ENCODE measurements around the gene GRIK4.

DNA sequence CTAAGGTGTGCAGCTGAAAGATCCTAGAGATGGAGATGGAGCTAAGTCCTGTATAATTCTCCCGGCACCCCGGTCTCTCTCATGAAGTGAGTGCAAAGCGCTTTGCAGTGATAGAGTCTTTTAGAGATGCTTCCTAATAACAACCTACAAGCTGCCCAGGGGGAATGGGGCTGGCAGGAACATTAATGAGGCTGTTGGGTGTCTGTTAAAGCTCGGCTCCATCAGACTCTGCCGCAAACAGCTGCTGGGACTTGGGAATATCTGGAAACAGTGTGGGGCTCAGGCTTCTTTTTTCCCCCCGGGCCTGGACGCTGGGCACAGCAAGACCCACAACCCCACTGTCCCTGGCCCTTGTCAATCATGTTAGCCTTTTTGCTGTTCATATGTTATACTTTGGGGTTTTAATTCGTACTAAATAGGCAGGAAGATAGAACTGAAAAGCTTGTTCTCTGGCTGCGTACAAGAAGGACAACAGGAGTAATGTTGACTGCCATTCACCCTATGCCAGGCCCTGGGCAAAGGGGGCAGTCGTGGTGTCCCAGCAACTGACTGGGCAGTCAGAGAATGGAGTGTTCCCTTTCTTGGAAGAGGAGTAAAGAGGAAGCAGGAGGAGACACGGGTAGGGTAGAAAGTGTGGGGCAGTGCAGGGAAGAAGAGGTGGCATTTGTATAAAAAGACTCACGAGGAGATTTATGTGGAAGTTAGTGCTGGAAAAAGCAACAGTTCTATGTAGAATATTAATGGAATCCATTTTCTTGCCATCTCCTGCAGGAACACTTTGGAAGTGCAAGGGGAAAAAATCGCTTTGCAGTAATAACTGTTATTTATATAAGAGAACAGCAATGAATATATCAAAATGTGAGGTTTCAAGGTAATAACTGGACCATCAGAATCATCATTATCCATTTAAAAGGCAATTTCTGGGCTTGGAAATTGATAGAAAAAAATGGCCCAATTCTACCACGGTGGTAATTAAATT, 232.8 kb downstream of the GRIK4 start:
- TF ChIP-seq EZH2phosphoT487 (IDR thresholded peaks at IDR 0.05; ENCODE audit: insufficient read depth, low read depth) (no peak), EZH2 (IDR thresholded peaks at IDR 0.05; ENCODE audit: insufficient read depth, poor library complexity, severe bottlenecking) (no peak)
